ENCODE results near the gene CARD10.
A peak's percentile ranks its signal among the peaks of the same experiment; 100 is the strongest.

CARD10 gene

GRCh38 chr22:37525073-37525745, 6.0 kb upstream of the CARD10 start:
- TF ChIP-seq TAF1 (IDR thresholded peaks at IDR 0.05; ENCODE audit: low read depth) (peak; percentile 28; the same call in 1 of the 2 replicates), NFIC (IDR thresholded peaks at IDR 0.05) (no peak), EGR1 (IDR thresholded peaks at IDR 0.05) (peak; percentile 64), TCF12 (IDR thresholded peaks at IDR 0.05; ENCODE audit: low read depth) (peak; percentile 66), TEAD4 (IDR thresholded peaks at IDR 0.05) (peak; percentile 62; the same call in 1 of the 2 replicates), EP300 (IDR thresholded peaks at IDR 0.05; ENCODE audit: borderline replicate concordance) (peak; percentile 60; the same call in 1 of the 2 replicates), ZBTB7A (IDR thresholded peaks at IDR 0.05; ENCODE audit: low read depth) (peak; percentile 49; the same call in 1 of the 2 replicates), FOXM1 (IDR thresholded peaks at IDR 0.05; ENCODE audit: borderline replicate concordance, low read depth) (no peak)

GRCh38 chr22:37522482-37522881, 3.3 kb upstream of the CARD10 start:
- TF ChIP-seq TCF12 (IDR thresholded peaks at IDR 0.05; ENCODE audit: low read depth) (no peak), CEBPB (IDR thresholded peaks at IDR 0.05) (no peak), RAD21 (IDR thresholded peaks at IDR 0.05; ENCODE audit: low read depth) (no peak), NFIC (IDR thresholded peaks at IDR 0.05) (no peak), REST (IDR thresholded peaks at IDR 0.05; ENCODE audit: low read depth) (no peak), USF1 (IDR thresholded peaks at IDR 0.05) (no peak), FOXM1 (IDR thresholded peaks at IDR 0.05; ENCODE audit: borderline replicate concordance, low read depth) (no peak), TEAD4 (IDR thresholded peaks at IDR 0.05) (no peak), YY1 (IDR thresholded peaks at IDR 0.05; ENCODE audit: low read depth) (no peak), TAF1 (IDR thresholded peaks at IDR 0.05; ENCODE audit: low read depth) (no peak), ZBTB7A (IDR thresholded peaks at IDR 0.05; ENCODE audit: low read depth) (no peak), EP300 (IDR thresholded peaks at IDR 0.05; ENCODE audit: borderline replicate concordance) (no peak), MAX (IDR thresholded peaks at IDR 0.05) (no peak)

- TF ChIP-seq CREB1 (IDR thresholded peaks at IDR 0.05; ENCODE audit: low read depth) (no peak), MAX (IDR thresholded peaks at IDR 0.05) (no peak), TCF12 (IDR thresholded peaks at IDR 0.05; ENCODE audit: low read depth) (no peak), FOXM1 (IDR thresholded peaks at IDR 0.05; ENCODE audit: borderline replicate concordance, low read depth) (no peak), TAF1 (IDR thresholded peaks at IDR 0.05; ENCODE audit: low read depth) (no peak), NFIC (IDR thresholded peaks at IDR 0.05) (no peak)
Observed at GRCh38 chr22:37521236-37521739, 2.1 kb upstream of the CARD10 start.

GRCh38 chr22:37520776-37521191, 1.6 kb upstream of the CARD10 start:
- no peak for TF ChIP-seq TAF1 (IDR thresholded peaks at IDR 0.05; ENCODE audit: low read depth)
- no peak for TF ChIP-seq CREB1 (IDR thresholded peaks at IDR 0.05; ENCODE audit: low read depth)
- TF ChIP-seq TCF12 (IDR thresholded peaks at IDR 0.05; ENCODE audit: low read depth) = no peak
- TF ChIP-seq YY1 (IDR thresholded peaks at IDR 0.05; ENCODE audit: low read depth) = no peak
- TF ChIP-seq USF1 (IDR thresholded peaks at IDR 0.05) = no peak
- no peak for TF ChIP-seq CEBPB (IDR thresholded peaks at IDR 0.05)
- no peak for TF ChIP-seq REST (IDR thresholded peaks at IDR 0.05; ENCODE audit: low read depth)
- no peak for TF ChIP-seq MAX (IDR thresholded peaks at IDR 0.05)
- TF ChIP-seq EGR1 (IDR thresholded peaks at IDR 0.05) = no peak
- no peak for TF ChIP-seq NFIC (IDR thresholded peaks at IDR 0.05)
- TF ChIP-seq RAD21 (IDR thresholded peaks at IDR 0.05; ENCODE audit: low read depth) = no peak
- TF ChIP-seq ZBTB7A (IDR thresholded peaks at IDR 0.05; ENCODE audit: low read depth) = no peak
- TF ChIP-seq TEAD4 (IDR thresholded peaks at IDR 0.05) = no peak
- no peak for TF ChIP-seq FOXM1 (IDR thresholded peaks at IDR 0.05; ENCODE audit: borderline replicate concordance, low read depth)
- TF ChIP-seq EP300 (IDR thresholded peaks at IDR 0.05; ENCODE audit: borderline replicate concordance) = no peak

GRCh38 chr22:37518509-37519267, 527 bp downstream of the CARD10 start:
- peak; percentile 95 for TF ChIP-seq ZBTB7A (IDR thresholded peaks at IDR 0.05; ENCODE audit: low read depth)
- TF ChIP-seq MAX (IDR thresholded peaks at IDR 0.05) = peak; percentile 46
- TF ChIP-seq RAD21 (IDR thresholded peaks at IDR 0.05; ENCODE audit: low read depth) = no peak
